Esophagus squamous epithelium (tissue), 4 donors: ENCODE data around the gene GALNT17.

Source experiments
- POLR2A ChIP-seq, 4 donors: fragments of 450-650 bp; IDR thresholded peaks; one replicate each; pipeline ENCODE4 v1.6.1; 2017; ENCODE audit warnings: antibody characterized with exemption in 4 of 4, mild to moderate bottlenecking in 4 of 4, moderate library complexity in 3 of 4
- TF ChIP-seq, protein P1 (sequence below), 6 experiments: fragments of 450-650 bp in 4 of 6; fragments of 200-600 bp in 2 of 6; sonication (generic) in 2 of 6; IDR thresholded peaks; one replicate each; pipeline ENCODE4 v1.5.1; 2016 to 2019; ENCODE audit warnings: antibody characterized with exemption in 6 of 6, mild to moderate bottlenecking in 4 of 6, moderate library complexity in 4 of 6

DNA sequence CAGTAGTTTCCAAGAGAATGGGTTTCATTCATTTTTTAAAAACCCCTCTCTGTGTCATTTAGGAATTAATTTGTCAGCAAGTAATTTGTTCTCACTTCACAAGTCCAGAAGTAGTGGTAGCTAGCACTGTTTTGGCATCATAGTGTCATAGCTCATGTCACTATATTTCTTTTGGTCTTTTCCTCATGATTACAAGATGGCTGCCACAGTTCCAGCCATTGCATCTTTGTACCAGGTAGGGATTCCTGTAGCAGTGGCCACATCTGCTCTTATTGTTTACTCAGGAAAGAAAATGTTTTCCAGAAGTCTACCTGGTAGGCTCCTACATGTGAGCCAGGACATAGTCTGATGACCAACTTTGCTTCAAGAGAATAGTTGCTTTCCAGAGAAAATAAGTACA lies 16.2 kb downstream of the GALNT17 start:
- TF ChIP-seq, protein P1, sequence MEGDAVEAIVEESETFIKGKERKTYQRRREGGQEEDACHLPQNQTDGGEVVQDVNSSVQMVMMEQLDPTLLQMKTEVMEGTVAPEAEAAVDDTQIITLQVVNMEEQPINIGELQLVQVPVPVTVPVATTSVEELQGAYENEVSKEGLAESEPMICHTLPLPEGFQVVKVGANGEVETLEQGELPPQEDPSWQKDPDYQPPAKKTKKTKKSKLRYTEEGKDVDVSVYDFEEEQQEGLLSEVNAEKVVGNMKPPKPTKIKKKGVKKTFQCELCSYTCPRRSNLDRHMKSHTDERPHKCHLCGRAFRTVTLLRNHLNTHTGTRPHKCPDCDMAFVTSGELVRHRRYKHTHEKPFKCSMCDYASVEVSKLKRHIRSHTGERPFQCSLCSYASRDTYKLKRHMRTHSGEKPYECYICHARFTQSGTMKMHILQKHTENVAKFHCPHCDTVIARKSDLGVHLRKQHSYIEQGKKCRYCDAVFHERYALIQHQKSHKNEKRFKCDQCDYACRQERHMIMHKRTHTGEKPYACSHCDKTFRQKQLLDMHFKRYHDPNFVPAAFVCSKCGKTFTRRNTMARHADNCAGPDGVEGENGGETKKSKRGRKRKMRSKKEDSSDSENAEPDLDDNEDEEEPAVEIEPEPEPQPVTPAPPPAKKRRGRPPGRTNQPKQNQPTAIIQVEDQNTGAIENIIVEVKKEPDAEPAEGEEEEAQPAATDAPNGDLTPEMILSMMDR (IDR thresholded peaks at IDR 0.05), result no peak
- no peak for TF ChIP-seq POLR2A (IDR thresholded peaks at IDR 0.05)
